K562 (cell line): ENCODE data around the gene CNOT2. TPM values are rescaled to one million over a fixed set of nuclear protein-coding genes. Genes with fewer than 3 reads are reported as not detected.
A peak's percentile ranks its signal among the peaks of the same experiment; 100 is the strongest.

ENCODE experiments used
- CREM ChIP-seq: IDR thresholded peaks from 2 replicates; pipeline ENCODE4 v1.6.1; 2014; ENCODE audit warnings: antibody characterized with exemption, low read depth
- CTBP1 ChIP-seq: fragments of 450-650 bp; IDR thresholded peaks from 2 replicates; pipeline ENCODE4 v1.6.1; 2016; ENCODE audit warnings: borderline replicate concordance
- EZH2 ChIP-seq: IDR thresholded peaks from 2 replicates; pipeline ENCODE4 v1.6.1; 2012; ENCODE audit warnings: low read depth, mild to moderate bottlenecking, inconsistent platforms, low read length, borderline replicate concordance
- NFIC ChIP-seq: fragments of 450-650 bp; IDR thresholded peaks from 2 replicates; pipeline ENCODE4 v1.6.1; 2017; ENCODE audit warnings: mild to moderate bottlenecking, inconsistent platforms
- RERE ChIP-seq: sonication (generic); formaldehyde crosslinking; IDR thresholded peaks from 2 replicates; pipeline ENCODE4 v1.8.0; 2023; ENCODE audit warnings: missing genetic modification reagents, mild to moderate bottlenecking, borderline replicate concordance
- polyA plus RNA-seq, 8 experiments: library from polyadenylated mRNA; depleted of rRNA in 4 of 8; stranded (reverse) in 5 of 8; unstranded in 3 of 8; fragments of >200 nt; fragmentation: Nextera tagmentation in 2 of 8; fragmentation: Illumina TruSeq in 1 of 8; extraction: Ambion mirVana in 2 of 8; extraction: Trizol in 1 of 8; gene quantifications; 2 replicates each; pipeline versions ENCODE4 v1.2.1 to v1.2.3, GENCODE V29; 2011 to 2014; ENCODE audit warnings: inconsistent platforms in 1 of 8, missing spikeins in 1 of 8
- total RNA-seq, 7 experiments: library from RNA; depleted of rRNA in 6 of 7; stranded (reverse); fragments of >200 nt in 6 of 7; fragmentation: Illumina TruSeq in 2 of 7; extraction: Trizol in 2 of 7; gene quantifications; 2 replicates each; pipeline versions ENCODE4 v1.2.1 to v1.2.3, GENCODE V29; 2011 to 2021; ENCODE audit warnings: low replicate concordance in 1 of 7
- TF ChIP-seq, protein P1 (sequence below), 3 experiments: fragments of 200-800 bp in 1 of 3; fragments of 250-450 bp in 1 of 3; fragments of 450-650 bp in 1 of 3; sonication (Bioruptor Pico) in 1 of 3; sonication (Bioruptor generic) in 1 of 3; formaldehyde crosslinking in 1 of 3; IDR thresholded peaks; 2 replicates each; pipeline versions ENCODE4 v1.6.1 to v1.8.0; 2016 to 2022; ENCODE audit warnings: mild to moderate bottlenecking in 2 of 3, missing genetic modification characterization in 2 of 3, missing compliant biosample characterization in 1 of 3, moderate library complexity in 1 of 3
- TF ChIP-seq, protein P2 (sequence below), 2 experiments: IDR thresholded peaks; 2 replicates each; pipeline ENCODE4 v1.6.1; 2011; ENCODE audit warnings: borderline replicate concordance in 1 of 2, control low read depth in 1 of 2, low read depth in 1 of 2, low read length in 1 of 2, mild to moderate bottlenecking in 1 of 2, mixed read lengths in 1 of 2, moderate library complexity in 1 of 2; ENCODE audit not compliant: insufficient read depth in 1 of 2, insufficient read length in 1 of 2, poor library complexity in 1 of 2, severe bottlenecking in 1 of 2; ENCODE audit errors: extremely low read depth in 1 of 2
- TF ChIP-seq, protein P3 (sequence below): sonication (generic); formaldehyde crosslinking; IDR thresholded peaks from 2 replicates; pipeline ENCODE4 v1.8.0; 2022; ENCODE audit warnings: mild to moderate bottlenecking, missing genetic modification reagents

Gene CNOT2
- total and polyA plus RNA-seq, 9 of the 15 experiments (the other 6 are each of a cell fraction or from before 2014, with no cell fraction given): 43.6 to 119 (median 84.4) TPM

DNA sequence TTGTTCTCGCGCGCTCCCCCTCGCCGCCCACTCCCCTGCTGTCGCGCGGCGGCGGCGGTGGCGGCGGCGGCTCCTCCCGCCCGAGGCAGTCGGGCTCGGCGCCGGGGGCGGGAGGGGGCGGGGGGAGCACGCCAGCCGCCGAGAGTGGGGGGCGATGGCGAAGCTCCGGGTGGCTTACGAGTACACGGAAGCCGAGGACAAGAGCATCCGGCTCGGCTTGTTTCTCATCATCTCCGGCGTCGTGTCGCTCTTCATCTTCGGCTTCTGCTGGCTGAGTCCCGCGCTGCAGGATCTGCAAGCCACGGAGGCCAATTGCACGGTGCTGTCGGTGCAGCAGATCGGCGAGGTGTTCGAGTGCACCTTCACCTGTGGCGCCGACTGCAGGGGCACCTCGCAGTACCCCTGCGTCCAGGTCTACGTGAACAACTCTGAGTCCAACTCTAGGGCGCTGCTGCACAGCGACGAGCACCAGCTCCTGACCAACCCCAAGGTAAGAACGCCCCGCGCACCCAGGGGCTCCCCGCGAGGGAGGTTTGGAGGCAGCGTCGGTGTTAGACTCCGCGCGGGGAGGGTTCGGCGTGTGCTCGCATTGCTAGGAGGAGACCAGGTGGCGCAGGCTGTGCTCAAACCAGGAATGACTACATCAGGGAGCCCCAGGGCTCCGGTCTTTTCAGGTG is 123.5 kb downstream of the CNOT2 start (continued):
- TF ChIP-seq, protein P1, sequence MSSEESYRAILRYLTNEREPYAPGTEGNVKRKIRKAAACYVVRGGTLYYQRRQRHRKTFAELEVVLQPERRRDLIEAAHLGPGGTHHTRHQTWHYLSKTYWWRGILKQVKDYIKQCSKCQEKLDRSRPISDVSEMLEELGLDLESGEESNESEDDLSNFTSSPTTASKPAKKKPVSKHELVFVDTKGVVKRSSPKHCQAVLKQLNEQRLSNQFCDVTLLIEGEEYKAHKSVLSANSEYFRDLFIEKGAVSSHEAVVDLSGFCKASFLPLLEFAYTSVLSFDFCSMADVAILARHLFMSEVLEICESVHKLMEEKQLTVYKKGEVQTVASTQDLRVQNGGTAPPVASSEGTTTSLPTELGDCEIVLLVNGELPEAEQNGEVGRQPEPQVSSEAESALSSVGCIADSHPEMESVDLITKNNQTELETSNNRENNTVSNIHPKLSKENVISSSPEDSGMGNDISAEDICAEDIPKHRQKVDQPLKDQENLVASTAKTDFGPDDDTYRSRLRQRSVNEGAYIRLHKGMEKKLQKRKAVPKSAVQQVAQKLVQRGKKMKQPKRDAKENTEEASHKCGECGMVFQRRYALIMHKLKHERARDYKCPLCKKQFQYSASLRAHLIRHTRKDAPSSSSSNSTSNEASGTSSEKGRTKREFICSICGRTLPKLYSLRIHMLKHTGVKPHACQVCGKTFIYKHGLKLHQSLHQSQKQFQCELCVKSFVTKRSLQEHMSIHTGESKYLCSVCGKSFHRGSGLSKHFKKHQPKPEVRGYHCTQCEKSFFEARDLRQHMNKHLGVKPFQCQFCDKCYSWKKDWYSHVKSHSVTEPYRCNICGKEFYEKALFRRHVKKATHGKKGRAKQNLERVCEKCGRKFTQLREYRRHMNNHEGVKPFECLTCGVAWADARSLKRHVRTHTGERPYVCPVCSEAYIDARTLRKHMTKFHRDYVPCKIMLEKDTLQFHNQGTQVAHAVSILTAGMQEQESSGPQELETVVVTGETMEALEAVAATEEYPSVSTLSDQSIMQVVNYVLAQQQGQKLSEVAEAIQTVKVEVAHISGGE (CRISPR knock-in tag; IDR thresholded peaks at IDR 0.05): peak in 1 of 3 experiments; percentile 11; a peak in 1 of 6 replicates
- TF ChIP-seq, protein P2, sequence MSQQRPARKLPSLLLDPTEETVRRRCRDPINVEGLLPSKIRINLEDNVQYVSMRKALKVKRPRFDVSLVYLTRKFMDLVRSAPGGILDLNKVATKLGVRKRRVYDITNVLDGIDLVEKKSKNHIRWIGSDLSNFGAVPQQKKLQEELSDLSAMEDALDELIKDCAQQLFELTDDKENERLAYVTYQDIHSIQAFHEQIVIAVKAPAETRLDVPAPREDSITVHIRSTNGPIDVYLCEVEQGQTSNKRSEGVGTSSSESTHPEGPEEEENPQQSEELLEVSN (IDR thresholded peaks at IDR 0.05; ENCODE audit: borderline replicate concordance in 1 of 2, extremely low read depth in 1 of 2, insufficient read depth in 1 of 2, insufficient read length in 1 of 2, low read depth in 1 of 2, low read length in 1 of 2, poor library complexity in 1 of 2, severe bottlenecking in 1 of 2): peak; percentile 51 to 77
- TF ChIP-seq RERE (CRISPR knock-in tag): no peak
- 0 out of 2 replicates have a peak, but pooled peaks have one; percentile 16 for TF ChIP-seq CREM
- TF ChIP-seq EZH2: no peak
- TF ChIP-seq CTBP1: peak; percentile 29; the same call in 1 of the 2 replicates
- TF ChIP-seq, protein P3, sequence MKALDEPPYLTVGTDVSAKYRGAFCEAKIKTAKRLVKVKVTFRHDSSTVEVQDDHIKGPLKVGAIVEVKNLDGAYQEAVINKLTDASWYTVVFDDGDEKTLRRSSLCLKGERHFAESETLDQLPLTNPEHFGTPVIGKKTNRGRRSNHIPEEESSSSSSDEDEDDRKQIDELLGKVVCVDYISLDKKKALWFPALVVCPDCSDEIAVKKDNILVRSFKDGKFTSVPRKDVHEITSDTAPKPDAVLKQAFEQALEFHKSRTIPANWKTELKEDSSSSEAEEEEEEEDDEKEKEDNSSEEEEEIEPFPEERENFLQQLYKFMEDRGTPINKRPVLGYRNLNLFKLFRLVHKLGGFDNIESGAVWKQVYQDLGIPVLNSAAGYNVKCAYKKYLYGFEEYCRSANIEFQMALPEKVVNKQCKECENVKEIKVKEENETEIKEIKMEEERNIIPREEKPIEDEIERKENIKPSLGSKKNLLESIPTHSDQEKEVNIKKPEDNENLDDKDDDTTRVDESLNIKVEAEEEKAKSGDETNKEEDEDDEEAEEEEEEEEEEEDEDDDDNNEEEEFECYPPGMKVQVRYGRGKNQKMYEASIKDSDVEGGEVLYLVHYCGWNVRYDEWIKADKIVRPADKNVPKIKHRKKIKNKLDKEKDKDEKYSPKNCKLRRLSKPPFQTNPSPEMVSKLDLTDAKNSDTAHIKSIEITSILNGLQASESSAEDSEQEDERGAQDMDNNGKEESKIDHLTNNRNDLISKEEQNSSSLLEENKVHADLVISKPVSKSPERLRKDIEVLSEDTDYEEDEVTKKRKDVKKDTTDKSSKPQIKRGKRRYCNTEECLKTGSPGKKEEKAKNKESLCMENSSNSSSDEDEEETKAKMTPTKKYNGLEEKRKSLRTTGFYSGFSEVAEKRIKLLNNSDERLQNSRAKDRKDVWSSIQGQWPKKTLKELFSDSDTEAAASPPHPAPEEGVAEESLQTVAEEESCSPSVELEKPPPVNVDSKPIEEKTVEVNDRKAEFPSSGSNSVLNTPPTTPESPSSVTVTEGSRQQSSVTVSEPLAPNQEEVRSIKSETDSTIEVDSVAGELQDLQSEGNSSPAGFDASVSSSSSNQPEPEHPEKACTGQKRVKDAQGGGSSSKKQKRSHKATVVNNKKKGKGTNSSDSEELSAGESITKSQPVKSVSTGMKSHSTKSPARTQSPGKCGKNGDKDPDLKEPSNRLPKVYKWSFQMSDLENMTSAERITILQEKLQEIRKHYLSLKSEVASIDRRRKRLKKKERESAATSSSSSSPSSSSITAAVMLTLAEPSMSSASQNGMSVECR: 0 out of 2 replicates have a peak, but pooled peaks have one; percentile 5
- 0 out of 2 replicates have a peak, but pooled peaks have one; percentile 13 for TF ChIP-seq NFIC
